HEK293 (cell line): ENCODE data around the gene TEAD2.

Experiments used
- PRDM1 ChIP-seq: fragments of 450-650 bp; formaldehyde crosslinking; IDR thresholded peaks from 2 replicates; pipeline ENCODE4; 2016; ENCODE audit warnings: missing biosample characterization, missing genetic modification characterization
- REST ChIP-seq: fragments of 450-650 bp; formaldehyde crosslinking; IDR thresholded peaks from 2 replicates; pipeline ENCODE4 v1.5.1; 2016; ENCODE audit warnings: missing biosample characterization, missing genetic modification characterization
- YY1 ChIP-seq: fragments of 450-650 bp; formaldehyde crosslinking; IDR thresholded peaks from 2 replicates; pipeline ENCODE4 v1.5.1; 2018; ENCODE audit warnings: missing biosample characterization, missing genetic modification characterization
- ZIC2 ChIP-seq: fragments of 450-650 bp; formaldehyde crosslinking; IDR thresholded peaks from 2 replicates; pipeline ENCODE4 v1.5.1; 2016; ENCODE audit warnings: missing biosample characterization, missing genetic modification characterization
- ZNF423 ChIP-seq: fragments of 450-650 bp; formaldehyde crosslinking; IDR thresholded peaks from 2 replicates; pipeline ENCODE4 v1.5.1; 2016; ENCODE audit warnings: missing biosample characterization, missing genetic modification characterization
- ZNF664 ChIP-seq: fragments of 450-650 bp; formaldehyde crosslinking; IDR thresholded peaks from 2 replicates; pipeline ENCODE4 v1.5.1; 2016; ENCODE audit warnings: missing biosample characterization, missing genetic modification characterization
- ZNF768 ChIP-seq: fragments of 450-650 bp; formaldehyde crosslinking; IDR thresholded peaks from 2 replicates; pipeline ENCODE4 v1.5.1; 2018; ENCODE audit warnings: missing biosample characterization, mild to moderate bottlenecking, missing genetic modification characterization

DNA sequence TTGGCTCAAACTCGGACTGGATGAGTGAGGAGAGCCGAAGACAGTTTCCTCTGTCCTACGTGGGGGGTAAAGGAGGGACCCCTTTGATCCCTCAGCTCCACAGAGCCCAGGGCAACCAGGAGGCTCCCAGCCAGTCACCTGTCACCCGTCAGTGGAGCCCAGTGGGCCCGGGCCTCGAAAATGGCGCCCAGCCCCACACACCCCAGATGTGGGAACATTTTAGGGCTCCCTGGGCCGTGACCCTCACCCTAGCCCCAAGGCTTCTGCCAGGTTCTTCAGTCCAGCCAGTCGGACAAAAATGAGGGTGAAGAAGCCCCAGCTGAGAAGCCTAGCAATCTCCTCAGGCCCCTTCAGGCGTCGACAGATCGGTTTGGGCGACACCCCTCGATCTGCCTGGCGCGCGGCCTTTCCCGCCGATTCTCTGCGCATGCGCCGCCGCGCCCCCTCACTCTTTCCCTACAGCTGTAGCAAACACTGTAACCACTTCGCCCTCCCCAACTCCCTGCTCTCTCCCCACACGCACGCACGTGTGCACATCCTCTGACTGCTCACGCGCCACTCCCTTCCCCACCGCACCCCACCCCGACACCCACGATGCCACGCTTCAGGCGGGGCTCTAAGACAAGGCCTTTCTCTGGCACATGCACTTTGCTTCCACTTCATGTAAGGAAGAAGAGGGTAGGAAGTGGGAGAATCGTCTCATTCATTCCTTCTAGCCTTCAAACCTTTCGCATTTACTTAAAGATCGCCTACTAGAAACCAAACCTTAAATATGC is 37.2 kb downstream of the TEAD2 start, which contains the start of gene SLC6A16:
- TF ChIP-seq REST: no peak
- no peak for TF ChIP-seq ZNF768 (tag by site-specific recombination)
- no peak for TF ChIP-seq ZNF664 (tag by site-specific recombination)
- TF ChIP-seq PRDM1 (tag by site-specific recombination): no peak
- TF ChIP-seq ZIC2 (tag by site-specific recombination): no peak
- TF ChIP-seq YY1 (tag by site-specific recombination): no peak
- no peak for TF ChIP-seq ZNF423 (tag by site-specific recombination)
